GM10248 (cell line): ENCODE data around the gene PPL.

Experiments
- CTCF ChIA-PET: fragments of 300-600 bp; sonication (Branson Sonifier 250); formaldehyde crosslinking; extraction: SDS; loops from one replicate; lab custom pipeline; 2021; ENCODE audit warnings: antibody characterized with exemption; lab: Yijun Ruan, JAX
- POLR2A ChIA-PET: fragments of 350-650 bp; sonication (Branson Sonifier 250); formaldehyde crosslinking; extraction: SDS; loops from one replicate; lab custom pipeline; 2020; ENCODE audit warnings: antibody characterized with exemption; lab: Yijun Ruan, JAX
- DNase-seq: peaks from one replicate; pipeline ENCODE4 v3.0.0; 2012; ENCODE audit errors: extremely low spot score
- TF ChIP-seq, protein P1 (sequence below): IDR thresholded peaks from 2 replicates; pipeline ENCODE4 v1.5.1; 2012; ENCODE audit warnings: mild to moderate bottlenecking, low read depth; ENCODE audit errors: extremely low read depth, missing control alignments, control extremely low read depth

The PPL gene

DNA sequence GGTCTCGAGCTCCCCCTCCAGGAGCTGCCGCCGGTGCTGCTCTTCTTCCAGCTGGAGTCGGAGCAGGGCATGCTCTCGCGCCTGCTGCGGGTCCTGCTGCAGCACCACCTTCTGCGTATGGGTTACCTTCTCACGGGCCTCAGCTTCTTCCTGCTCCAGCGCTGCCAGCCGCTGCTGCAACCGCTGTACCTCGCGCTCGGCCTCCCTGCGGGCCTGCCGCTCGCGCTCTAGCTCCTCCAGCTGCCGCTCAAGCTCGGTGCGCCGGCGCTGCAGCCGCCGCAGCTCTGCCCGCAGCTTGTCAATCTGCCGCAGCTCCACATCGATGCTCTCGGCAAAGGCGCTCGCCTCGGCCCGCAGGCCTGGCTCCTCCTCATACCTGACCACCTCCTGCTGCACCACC, 52.7 kb downstream of the PPL start:
- no peak for DNase-seq
- TF ChIP-seq, protein P1, sequence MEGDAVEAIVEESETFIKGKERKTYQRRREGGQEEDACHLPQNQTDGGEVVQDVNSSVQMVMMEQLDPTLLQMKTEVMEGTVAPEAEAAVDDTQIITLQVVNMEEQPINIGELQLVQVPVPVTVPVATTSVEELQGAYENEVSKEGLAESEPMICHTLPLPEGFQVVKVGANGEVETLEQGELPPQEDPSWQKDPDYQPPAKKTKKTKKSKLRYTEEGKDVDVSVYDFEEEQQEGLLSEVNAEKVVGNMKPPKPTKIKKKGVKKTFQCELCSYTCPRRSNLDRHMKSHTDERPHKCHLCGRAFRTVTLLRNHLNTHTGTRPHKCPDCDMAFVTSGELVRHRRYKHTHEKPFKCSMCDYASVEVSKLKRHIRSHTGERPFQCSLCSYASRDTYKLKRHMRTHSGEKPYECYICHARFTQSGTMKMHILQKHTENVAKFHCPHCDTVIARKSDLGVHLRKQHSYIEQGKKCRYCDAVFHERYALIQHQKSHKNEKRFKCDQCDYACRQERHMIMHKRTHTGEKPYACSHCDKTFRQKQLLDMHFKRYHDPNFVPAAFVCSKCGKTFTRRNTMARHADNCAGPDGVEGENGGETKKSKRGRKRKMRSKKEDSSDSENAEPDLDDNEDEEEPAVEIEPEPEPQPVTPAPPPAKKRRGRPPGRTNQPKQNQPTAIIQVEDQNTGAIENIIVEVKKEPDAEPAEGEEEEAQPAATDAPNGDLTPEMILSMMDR = no peak
- ChIA-PET CTCF (interaction anchor here (1.0 to 1.6 kb wide), 3 partner anchors 8 to 26 kb away, joined by 3 read pairs; no protein-coding TSS in a partner anchor), POLR2A (no interaction called here)

DNA sequence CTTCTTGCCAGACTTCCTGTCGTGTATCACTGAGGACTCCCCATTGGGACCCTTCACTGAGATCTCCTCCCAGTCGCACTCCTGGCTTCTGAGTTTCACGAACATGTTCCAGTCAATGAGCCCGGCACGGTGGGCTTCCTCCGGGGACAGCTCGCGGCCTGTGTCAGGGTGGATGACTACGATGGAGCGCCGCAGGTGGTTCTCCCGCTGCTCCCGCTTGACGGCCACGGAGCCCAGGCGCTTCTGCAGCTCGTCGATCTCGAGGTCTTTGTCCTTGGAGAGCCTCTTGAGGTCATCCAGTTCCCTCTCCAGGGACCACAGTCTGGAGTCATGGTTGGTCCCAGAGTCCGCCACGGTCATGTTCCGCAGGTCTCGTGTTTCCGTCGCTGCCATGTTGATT, 53.4 kb downstream of the PPL start:
- TF ChIP-seq, protein P1 = no peak
- ChIA-PET CTCF (interaction anchor here (1.0 kb wide), 1 partner anchor 9 kb away, joined by 3 read pairs; no protein-coding TSS in a partner anchor), POLR2A (no interaction called here)
- DNase-seq = no peak

DNA sequence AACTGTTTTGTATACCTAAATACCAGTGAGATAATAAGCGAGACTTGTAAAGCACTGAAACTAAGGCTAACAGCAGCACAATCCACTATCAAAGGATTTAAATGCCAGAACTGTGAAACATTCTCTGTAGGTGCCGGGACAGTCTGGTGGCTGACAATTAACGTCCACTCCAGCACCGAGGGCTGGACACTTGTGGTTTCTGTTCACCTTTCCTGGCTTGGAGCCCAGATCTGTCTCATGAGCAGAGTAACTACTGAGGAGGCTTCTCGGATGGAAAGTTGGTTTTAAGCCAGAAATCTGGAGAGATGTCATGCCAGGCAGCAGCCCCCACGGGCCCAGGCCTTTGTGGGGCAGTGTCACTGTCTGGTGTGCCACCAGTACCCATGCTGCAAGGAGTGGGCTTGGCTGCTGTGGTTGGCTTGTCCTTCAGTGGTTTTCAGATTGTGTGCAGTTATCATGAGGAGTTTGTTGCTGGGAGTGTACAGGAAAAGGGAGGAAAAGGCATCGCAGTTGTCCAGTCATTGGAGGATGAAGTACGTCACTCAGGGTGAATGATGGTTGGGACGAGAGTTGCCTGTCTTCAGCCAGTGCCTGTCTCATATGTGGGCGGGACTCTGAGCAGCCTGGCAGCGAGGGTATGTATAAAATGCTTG, 54.2 kb downstream of the PPL start:
- TF ChIP-seq, protein P1 = no peak
- POLR2A ChIA-PET = no interaction called here
- CTCF ChIA-PET = interaction anchor here (1.0 kb wide), 1 partner anchor 10 kb away, joined by 3 read pairs; no protein-coding TSS in a partner anchor
- DNase-seq = no peak

DNA sequence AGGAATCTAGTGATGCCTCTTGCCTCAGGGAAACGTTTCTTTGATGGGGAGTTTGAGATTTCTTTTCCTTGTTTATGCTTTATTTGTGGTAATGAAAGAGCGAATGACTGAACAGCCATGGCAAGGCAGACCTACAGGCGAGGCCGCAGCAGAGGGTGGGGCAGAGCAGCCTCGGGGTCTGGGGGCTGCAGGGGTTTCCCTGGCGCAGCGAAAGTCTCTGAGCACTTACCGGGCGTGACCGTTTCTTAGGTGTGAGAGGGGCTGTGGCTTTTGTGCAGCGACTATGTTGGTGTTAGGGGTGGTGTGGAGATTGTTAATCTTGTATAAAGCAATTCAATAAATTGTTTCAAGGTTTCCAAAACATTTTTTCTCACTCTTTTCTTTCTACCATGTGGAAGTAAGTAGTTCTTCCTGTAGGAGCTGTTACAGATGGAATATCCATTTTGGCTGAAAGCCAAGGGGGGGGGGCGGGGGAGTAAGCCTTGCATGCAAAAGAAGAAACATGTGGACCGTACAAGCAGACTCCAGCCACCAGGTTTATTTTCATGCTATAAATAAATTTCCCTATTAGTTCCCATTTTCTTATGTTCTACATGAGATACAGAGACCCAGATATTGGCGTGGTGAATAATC, 54.8 kb downstream of the PPL start:
- ChIA-PET POLR2A (no interaction called here), CTCF (no interaction called here)
- TF ChIP-seq, protein P1 = no peak
- no peak for DNase-seq

DNA sequence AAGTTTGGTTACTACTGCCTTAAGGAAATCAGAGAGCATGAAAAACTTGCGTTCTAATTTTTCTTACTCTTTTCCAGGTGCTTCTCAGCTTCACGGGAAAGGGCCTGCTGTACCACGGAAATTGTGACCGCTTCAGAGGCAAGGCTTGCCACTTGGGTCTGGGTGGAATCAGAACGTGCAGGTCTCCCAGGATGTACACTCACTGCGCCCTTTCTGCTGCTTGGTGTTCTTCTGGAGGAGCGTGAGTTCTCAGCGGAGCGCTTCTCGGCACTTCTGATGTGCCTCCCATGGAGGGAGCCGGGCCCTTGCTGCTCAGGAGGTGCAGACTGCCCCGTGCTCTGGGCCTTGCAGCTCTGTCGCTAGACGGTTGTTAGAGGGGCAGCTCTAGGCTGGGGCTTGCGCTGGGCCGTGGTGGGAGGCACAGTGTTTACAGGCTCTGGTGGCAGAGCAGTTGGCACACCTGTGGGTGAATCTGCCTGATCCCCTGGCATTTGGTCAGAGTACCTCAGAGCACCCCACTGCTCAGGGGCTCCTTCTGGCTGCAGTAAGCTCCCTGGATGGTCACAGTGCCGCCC, 56.9 kb downstream of the PPL start:
- no peak for DNase-seq
- ChIA-PET CTCF (interaction anchor here (1.7 kb wide), 1 partner anchor 18 kb away, joined by 5 read pairs; no protein-coding TSS in a partner anchor), POLR2A (no interaction called here)
- TF ChIP-seq, protein P1 = no peak

DNA sequence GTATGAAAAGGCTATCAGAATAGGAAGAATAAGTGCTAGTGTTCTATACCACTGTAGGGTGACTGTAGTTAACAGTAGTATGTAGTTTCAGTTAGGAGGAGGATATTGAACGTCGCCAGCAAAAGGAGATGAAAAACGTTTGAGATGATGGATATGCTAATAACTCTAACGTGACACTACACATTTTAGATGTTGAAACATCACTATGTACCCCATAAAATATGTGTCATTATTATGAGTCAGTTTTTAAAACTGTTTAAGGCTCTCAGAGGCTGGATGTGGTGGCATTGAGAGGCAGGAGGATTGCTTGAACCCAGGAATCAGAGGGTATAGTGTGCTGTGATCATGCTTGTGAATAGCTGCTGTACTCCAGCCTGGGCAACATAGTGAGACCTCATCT, 57.9 kb downstream of the PPL start:
- POLR2A ChIA-PET = no interaction called here
- CTCF ChIA-PET = no interaction called here
- no peak for DNase-seq
- TF ChIP-seq, protein P1 = no peak
